GM21717 (cell line): ENCODE data around the gene NMT1.
"Not testable (repeated sequence)": the region's sequence is repeated elsewhere in the genome, so short reads cannot be mapped to it uniquely, and the experiment has no call there.

Source experiments
- ATAC-seq: cut with Tn5 transposase; IDR thresholded peaks from one replicate; pipeline ENCODE4 v1.9.1; 2021; ENCODE audit warnings: mild to moderate bottlenecking, moderate library complexity; ENCODE audit not compliant: unreplicated experiment

Gene NMT1

GRCh38 chr17:45036691-45037090 is 24.4 kb upstream of the NMT1 start:
- no peak for ATAC-seq

GRCh38 chr17:45038728-45039634 is 22.1 kb upstream of the NMT1 start:
- ATAC-seq = no peak

GRCh38 chr17:45040459-45040858 is 20.7 kb upstream of the NMT1 start:
- no peak for ATAC-seq

GRCh38 chr17:45042346-45043120 is 18.6 kb upstream of the NMT1 start:
- ATAC-seq = no peak

- ATAC-seq = no peak
Observed at GRCh38 chr17:45043813-45044540, 17.1 kb upstream of the NMT1 start.

GRCh38 chr17:45046537-45047125 is 14.5 kb upstream of the NMT1 start:
- no peak for ATAC-seq

- no peak for ATAC-seq
Observed at GRCh38 chr17:45048795-45049563, 12.1 kb upstream of the NMT1 start.

- peak; percentile 23 for ATAC-seq
Observed at GRCh38 chr17:45050481-45051059, 10.5 kb upstream of the NMT1 start.

- peak; percentile 77 for ATAC-seq
Observed at GRCh38 chr17:45051060-45051719, 9.9 kb upstream of the NMT1 start, which contains the start of gene DCAKD. Gene DCAKD, minus strand, starts transcription at chr17:45051632. Its CDS starts 16,747 bp downstream, at chr17:45034885.

- ATAC-seq = not testable (repeated sequence)
Observed at GRCh38 chr17:45051720-45052051, 9.4 kb upstream of the NMT1 start.

- no peak for ATAC-seq
Observed at GRCh38 chr17:45052052-45052772, 8.9 kb upstream of the NMT1 start.

- no peak for ATAC-seq
Observed at GRCh38 chr17:45060382-45060796, 728 bp upstream of the NMT1 start.

GRCh38 chr17:45061606-45062205 is 589 bp downstream of the NMT1 start:
- no peak for ATAC-seq

- ATAC-seq = no peak
Observed at GRCh38 chr17:45063198-45063597, 2.1 kb downstream of the NMT1 start.

GRCh38 chr17:45067637-45068036 is 6.5 kb downstream of the NMT1 start:
- ATAC-seq = no peak

GRCh38 chr17:45070001-45070400 is 8.9 kb downstream of the NMT1 start:
- ATAC-seq = no peak

- no peak for ATAC-seq
Observed at GRCh38 chr17:45070809-45071208, 9.7 kb downstream of the NMT1 start.

GRCh38 chr17:45073414-45074070 is 12.4 kb downstream of the NMT1 start:
- ATAC-seq = no peak
